ENCODE data around the gene PARD3.
"Not testable (repeated sequence)": the region's sequence is repeated elsewhere in the genome, so short reads cannot be mapped to it uniquely, and the experiment has no call there.

Gene PARD3

DNA sequence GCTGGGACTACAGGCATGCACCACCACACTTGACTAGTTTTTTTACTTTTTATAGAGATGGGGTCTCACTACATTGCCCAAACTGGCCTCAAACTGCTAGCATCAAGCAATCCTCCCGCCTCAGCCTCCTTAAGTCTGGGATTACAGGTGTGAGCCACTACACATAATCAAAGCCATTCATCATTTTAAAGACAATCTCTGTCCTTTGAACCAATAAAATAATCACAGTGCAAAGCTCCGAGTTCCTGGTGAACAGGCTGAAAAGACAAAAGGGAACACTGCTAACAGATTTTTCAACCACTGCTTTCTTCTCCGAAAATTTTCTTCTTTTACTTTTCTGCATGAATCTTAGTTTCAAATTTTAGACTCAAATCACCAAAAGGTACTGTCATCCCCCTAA, 58.5 kb downstream of the PARD3 start:
- TF ChIP-seq EZH2 (IDR thresholded peaks at IDR 0.05; ENCODE audit: borderline replicate concordance, low read depth, low read length, severe bottlenecking) = no peak
- TF ChIP-seq CTCF (IDR thresholded peaks at IDR 0.05; ENCODE audit: borderline replicate concordance, extremely low read depth, low read length, poor library complexity, severe bottlenecking) = no peak
- H3K27ac ChIP-seq (ENCODE audit: low read length) = no peak overlapping the region
- H3K4me3 ChIP-seq (ENCODE audit: low read depth in 1 of 2, low read length in 2 of 2) = no peak overlapping the region
- H3K9me3 ChIP-seq (ENCODE audit: insufficient read depth, low read length, severe bottlenecking) = no peaks in the 10 kb centered on the region
- no peaks in the 10 kb centered on the region for H3K36me3 ChIP-seq (ENCODE audit: insufficient read depth, low read length)
- DNase-seq (no peak), ATAC-seq (ENCODE audit: insufficient read depth, low read depth) (no peak)
- no peaks in the 10 kb centered on the region for H3K27me3 ChIP-seq (ENCODE audit: insufficient read depth, low read length, poor library complexity)
- H4K20me1 ChIP-seq (ENCODE audit: insufficient read depth, low read length) = peaks cover 68% of the 10 kb centered on the region; the same call in 1 of the 2 replicates
- H3K79me2 ChIP-seq (ENCODE audit: insufficient read depth, low read length) = peaks cover 95% of the 10 kb centered on the region
- H3K4me2 ChIP-seq (ENCODE audit: insufficient read depth, low read length) = no peak overlapping the region
- H2AFZ ChIP-seq (ENCODE audit: low read depth, low read length) = no peak overlapping the region
- H3K4me1 ChIP-seq (ENCODE audit: insufficient read depth, low read length) = peaks cover 6% of the 10 kb centered on the region
- no peak overlapping the region for H3K9ac ChIP-seq (ENCODE audit: low read depth, low read length)

DNA sequence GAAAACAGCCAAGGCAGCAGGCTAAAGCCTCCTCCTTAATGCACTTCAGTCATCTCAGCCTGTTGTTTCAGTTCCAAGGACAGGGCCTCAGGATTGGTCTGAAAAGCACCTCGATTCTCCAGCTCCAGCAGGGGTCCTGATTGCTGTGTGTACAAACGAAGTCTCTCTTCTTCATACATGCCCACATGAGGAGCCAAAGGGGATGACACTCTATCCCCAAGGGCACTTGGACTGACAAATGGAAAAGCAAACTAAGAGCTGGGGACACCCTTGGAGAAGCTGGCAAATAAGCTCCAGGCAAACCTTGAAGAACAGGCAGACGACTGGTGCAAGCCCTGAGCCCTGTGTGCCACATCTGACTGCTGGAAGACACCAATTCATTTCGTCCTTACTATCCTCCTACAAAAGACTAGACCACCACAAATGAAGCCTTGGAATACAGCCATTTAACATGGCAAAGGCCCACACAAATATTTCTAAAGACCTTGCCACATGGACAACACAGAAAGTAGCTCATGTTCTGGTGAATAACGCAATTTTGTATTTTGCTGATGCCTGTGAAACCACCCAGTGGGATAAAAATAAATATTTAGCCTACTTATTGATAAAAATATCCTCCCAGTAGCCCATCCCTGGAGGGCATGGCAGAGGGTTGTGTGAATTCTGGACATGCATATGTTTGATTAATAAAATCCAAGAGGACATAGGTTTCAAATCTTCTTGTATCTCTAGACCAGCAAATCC, 61.9 kb downstream of the PARD3 start:
- H3K36me3 ChIP-seq (ENCODE audit: insufficient read depth, low read length) = no peaks in the 10 kb centered on the region
- H3K9ac ChIP-seq (ENCODE audit: low read depth, low read length) = no peak overlapping the region
- H3K9me3 ChIP-seq (ENCODE audit: insufficient read depth, low read length, severe bottlenecking) = no peaks in the 10 kb centered on the region
- no peaks in the 10 kb centered on the region for H3K27me3 ChIP-seq (ENCODE audit: insufficient read depth, low read length, poor library complexity)
- no peak overlapping the region for H3K4me2 ChIP-seq (ENCODE audit: insufficient read depth, low read length)
- H3K4me1 ChIP-seq (ENCODE audit: insufficient read depth, low read length) = peaks cover 5% of the 10 kb centered on the region; the same call in 1 of the 2 replicates
- no peak overlapping the region for H3K27ac ChIP-seq (ENCODE audit: low read length)
- ATAC-seq (ENCODE audit: insufficient read depth, low read depth) (no peak), DNase-seq (no peak)
- no peak overlapping the region for H3K4me3 ChIP-seq (ENCODE audit: low read depth in 1 of 2, low read length in 2 of 2)
- peaks cover 62% of the 10 kb centered on the region; the same call in 1 of the 2 replicates for H4K20me1 ChIP-seq (ENCODE audit: insufficient read depth, low read length)
- peaks cover 93% of the 10 kb centered on the region for H3K79me2 ChIP-seq (ENCODE audit: insufficient read depth, low read length)
- TF ChIP-seq EZH2 (IDR thresholded peaks at IDR 0.05; ENCODE audit: borderline replicate concordance, low read depth, low read length, severe bottlenecking) = no peak
- H2AFZ ChIP-seq (ENCODE audit: low read depth, low read length) = no peak overlapping the region

GRCh38 chr10:34751272-34751671, 63.8 kb downstream of the PARD3 start:
- Histone ChIP-seq H3K36me3 (ENCODE audit: insufficient read depth, low read length) (no peaks in the 10 kb centered on the region), H3K9me3 (ENCODE audit: insufficient read depth, low read length, severe bottlenecking) (no peaks in the 10 kb centered on the region), H3K4me3 (ENCODE audit: low read depth in 1 of 2, low read length in 2 of 2) (no peak overlapping the region), H2AFZ (ENCODE audit: low read depth, low read length) (no peak overlapping the region), H3K4me2 (ENCODE audit: insufficient read depth, low read length) (no peak overlapping the region), H3K4me1 (ENCODE audit: insufficient read depth, low read length) (peaks cover 5% of the 10 kb centered on the region; the same call in 1 of the 2 replicates), H3K27ac (ENCODE audit: low read length) (no peak overlapping the region), H4K20me1 (ENCODE audit: insufficient read depth, low read length) (peaks cover 67% of the 10 kb centered on the region), H3K9ac (ENCODE audit: low read depth, low read length) (no peak overlapping the region), H3K79me2 (ENCODE audit: insufficient read depth, low read length) (peaks cover 92% of the 10 kb centered on the region), H3K27me3 (ENCODE audit: insufficient read depth, low read length, poor library complexity) (no peaks in the 10 kb centered on the region)
- no peak for TF ChIP-seq EZH2 (IDR thresholded peaks at IDR 0.05; ENCODE audit: borderline replicate concordance, low read depth, low read length, severe bottlenecking)
- no peak for TF ChIP-seq CTCF (IDR thresholded peaks at IDR 0.05; ENCODE audit: borderline replicate concordance, extremely low read depth, low read length, poor library complexity, severe bottlenecking)
- DNase-seq = no peak
- no peak for ATAC-seq (ENCODE audit: insufficient read depth, low read depth)

DNA sequence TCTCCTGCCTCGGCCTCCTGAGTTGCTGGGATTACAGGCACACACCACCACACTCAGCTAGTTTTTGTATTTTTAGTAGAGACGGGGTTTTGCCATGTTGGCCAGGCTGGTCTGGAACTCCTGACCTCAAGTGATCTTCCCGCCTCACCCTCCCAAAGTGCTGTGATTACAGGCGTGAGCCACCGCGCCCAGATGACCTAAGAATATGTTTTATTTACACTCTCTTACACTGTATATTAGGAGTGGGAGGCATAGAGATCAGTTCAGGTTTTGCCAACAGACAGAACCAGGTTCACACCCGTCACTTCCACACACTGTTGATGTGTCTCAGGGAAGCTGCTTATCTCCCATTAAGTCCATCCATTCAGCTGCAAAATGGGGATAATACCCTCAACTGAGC, 64.3 kb downstream of the PARD3 start:
- not testable (repeated sequence) for H3K4me3 ChIP-seq (ENCODE audit: low read depth in 1 of 2, low read length in 2 of 2); H3K27ac ChIP-seq (ENCODE audit: low read length); H3K9me3 ChIP-seq (ENCODE audit: insufficient read depth, low read length, severe bottlenecking); H3K4me1 ChIP-seq (ENCODE audit: insufficient read depth, low read length); ATAC-seq (ENCODE audit: insufficient read depth, low read depth); H3K4me2 ChIP-seq (ENCODE audit: insufficient read depth, low read length); H2AFZ ChIP-seq (ENCODE audit: low read depth, low read length); H3K36me3 ChIP-seq (ENCODE audit: insufficient read depth, low read length); H3K9ac ChIP-seq (ENCODE audit: low read depth, low read length); DNase-seq; H3K27me3 ChIP-seq (ENCODE audit: insufficient read depth, low read length, poor library complexity)
- Histone ChIP-seq H4K20me1 (ENCODE audit: insufficient read depth, low read length) (peaks cover 66% of the 10 kb centered on the region), H3K79me2 (ENCODE audit: insufficient read depth, low read length) (peaks cover 94% of the 10 kb centered on the region)
